ENCODE measurements around the gene HECW1. TPM values are rescaled to one million over a fixed set of nuclear protein-coding genes. Genes with fewer than 3 reads are reported as not detected.

HECW1 gene
- total and polyA plus RNA-seq, 11 donors, result 0.23 TPM; not detected in 10

- TF ChIP-seq CTCF (IDR thresholded peaks at IDR 0.05) (no peak), POLR2A (IDR thresholded peaks at IDR 0.05) (no peak)
- Histone ChIP-seq H3K9me3 (no peaks in the 10 kb centered on the region), H3K4me3 (no peak overlapping the region), H3K4me1 (peaks cover 0 to 3% (median 0%) of the 10 kb centered on the region in 12 donors), H3K36me3 (no peaks in the 10 kb centered on the region), H3K27me3 (no peaks in the 10 kb centered on the region), H3K27ac (no peak overlapping the region)
- 61 to 71% (median 66%) methylated on average over 10 of the region's 10 CpGs for WGBS, 4 donors
- ATAC-seq (no peak), DNase-seq (no peak)
- intact Hi-C loops (cut with DNase I), result loop anchor here in 2 of 10 donors (10.0 kb wide), 1 partner anchor 236 kb away; no protein-coding TSS in a partner anchor
These were observed 356.6 kb downstream of the HECW1 start for GRCh38 chr7:43469051-43469450.

GRCh38 chr7:43470110-43470509, 357.7 kb downstream of the HECW1 start:
- H3K9me3 ChIP-seq, result no peaks in the 10 kb centered on the region
- WGBS, 4 donors, result 74 to 80% (median 76%) methylated on average over 5 of the region's 5 CpGs
- no peak for DNase-seq
- H3K4me1 ChIP-seq, result peaks cover 0 to 3% (median 0%) of the 10 kb centered on the region in 12 donors
- H3K27ac ChIP-seq, result no peak overlapping the region
- ATAC-seq, result no peak
- no peaks in the 10 kb centered on the region for H3K27me3 ChIP-seq
- no peaks in the 10 kb centered on the region for H3K36me3 ChIP-seq
- no peak overlapping the region for H3K4me3 ChIP-seq
- intact Hi-C loops (cut with DNase I), result no loop called here
- no peak for TF ChIP-seq CTCF (IDR thresholded peaks at IDR 0.05)
- TF ChIP-seq POLR2A (IDR thresholded peaks at IDR 0.05), result no peak

GRCh38 chr7:43475983-43476382, 363.5 kb downstream of the HECW1 start:
- DNase-seq (no peak), ATAC-seq (no peak)
- H3K27ac ChIP-seq, result no peak overlapping the region
- H3K27me3 ChIP-seq, result no peaks in the 10 kb centered on the region
- H3K9me3 ChIP-seq, result no peaks in the 10 kb centered on the region
- no peak overlapping the region for H3K4me3 ChIP-seq
- TF ChIP-seq CTCF (IDR thresholded peaks at IDR 0.05), result no peak
- TF ChIP-seq POLR2A (IDR thresholded peaks at IDR 0.05), result no peak
- 88 to 100% (median 91%) methylated on average over 1 of the region's 1 CpG for WGBS, 4 donors
- intact Hi-C loops (cut with DNase I), result no loop called here
- no peaks in the 10 kb centered on the region for H3K4me1 ChIP-seq
- no peaks in the 10 kb centered on the region for H3K36me3 ChIP-seq

GRCh38 chr7:43476896-43477295, 364.4 kb downstream of the HECW1 start:
- Histone ChIP-seq H3K9me3 (no peaks in the 10 kb centered on the region), H3K27ac (no peak overlapping the region), H3K4me1 (no peaks in the 10 kb centered on the region), H3K27me3 (no peaks in the 10 kb centered on the region), H3K4me3 (no peak overlapping the region), H3K36me3 (no peaks in the 10 kb centered on the region)
- 87 to 91% (median 88%) methylated on average over 2 of the region's 2 CpGs for WGBS, 4 donors
- no peak for DNase-seq
- TF ChIP-seq POLR2A (IDR thresholded peaks at IDR 0.05) (no peak), CTCF (IDR thresholded peaks at IDR 0.05) (no peak)
- intact Hi-C loops (cut with DNase I), result no loop called here
- ATAC-seq, result no peak

Data from heart left ventricle (tissue), 16 donors.